B cell (primary cell): ENCODE measurements around the gene ANKS1B.

Experiments used
- EZH2 ChIP-seq: IDR thresholded peaks from 2 replicates; pipeline ENCODE4 v1.6.1; 2012; ENCODE audit warnings: borderline replicate concordance, low read depth, mild to moderate bottlenecking, moderate library complexity, low read length; ENCODE audit not compliant: insufficient read depth, poor library complexity, severe bottlenecking
- TF ChIP-seq, protein P1 (sequence below): fragments of 200-600 bp; IDR thresholded peaks from one replicate; pipeline ENCODE4 v1.8.0; 2022; ENCODE audit warnings: antibody characterized with exemption, mild to moderate bottlenecking

DNA sequence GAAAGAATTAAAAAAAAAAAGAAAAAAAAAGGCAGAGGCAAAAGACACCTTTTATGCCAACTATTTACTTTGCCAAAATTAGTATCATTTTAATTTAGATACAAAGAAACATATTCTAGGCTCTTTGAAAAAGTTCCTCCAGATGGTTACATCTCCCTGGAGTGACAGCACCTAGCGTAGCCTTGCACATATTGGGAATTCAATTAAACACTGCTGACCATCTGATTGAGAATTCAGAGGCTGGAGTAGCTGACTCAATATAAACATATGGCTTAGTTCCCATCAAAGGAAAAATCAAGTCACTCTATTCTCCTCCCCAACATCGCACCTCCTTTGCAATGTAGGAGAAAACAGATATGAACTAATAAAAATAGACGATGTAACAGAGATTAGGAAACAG is 36.4 kb downstream of the ANKS1B start:
- TF ChIP-seq, protein P1, sequence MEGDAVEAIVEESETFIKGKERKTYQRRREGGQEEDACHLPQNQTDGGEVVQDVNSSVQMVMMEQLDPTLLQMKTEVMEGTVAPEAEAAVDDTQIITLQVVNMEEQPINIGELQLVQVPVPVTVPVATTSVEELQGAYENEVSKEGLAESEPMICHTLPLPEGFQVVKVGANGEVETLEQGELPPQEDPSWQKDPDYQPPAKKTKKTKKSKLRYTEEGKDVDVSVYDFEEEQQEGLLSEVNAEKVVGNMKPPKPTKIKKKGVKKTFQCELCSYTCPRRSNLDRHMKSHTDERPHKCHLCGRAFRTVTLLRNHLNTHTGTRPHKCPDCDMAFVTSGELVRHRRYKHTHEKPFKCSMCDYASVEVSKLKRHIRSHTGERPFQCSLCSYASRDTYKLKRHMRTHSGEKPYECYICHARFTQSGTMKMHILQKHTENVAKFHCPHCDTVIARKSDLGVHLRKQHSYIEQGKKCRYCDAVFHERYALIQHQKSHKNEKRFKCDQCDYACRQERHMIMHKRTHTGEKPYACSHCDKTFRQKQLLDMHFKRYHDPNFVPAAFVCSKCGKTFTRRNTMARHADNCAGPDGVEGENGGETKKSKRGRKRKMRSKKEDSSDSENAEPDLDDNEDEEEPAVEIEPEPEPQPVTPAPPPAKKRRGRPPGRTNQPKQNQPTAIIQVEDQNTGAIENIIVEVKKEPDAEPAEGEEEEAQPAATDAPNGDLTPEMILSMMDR = no peak
- TF ChIP-seq EZH2 = no peak
